ENCODE data around the gene CCDC28B. TPM values are rescaled to one million over a fixed set of nuclear protein-coding genes. Genes with fewer than 3 reads are reported as not detected.

The CCDC28B gene
- total and polyA plus RNA-seq, 4 experiments from 2014 or later = 4.2 to 8.6 (median 6.8) TPM

DNA sequence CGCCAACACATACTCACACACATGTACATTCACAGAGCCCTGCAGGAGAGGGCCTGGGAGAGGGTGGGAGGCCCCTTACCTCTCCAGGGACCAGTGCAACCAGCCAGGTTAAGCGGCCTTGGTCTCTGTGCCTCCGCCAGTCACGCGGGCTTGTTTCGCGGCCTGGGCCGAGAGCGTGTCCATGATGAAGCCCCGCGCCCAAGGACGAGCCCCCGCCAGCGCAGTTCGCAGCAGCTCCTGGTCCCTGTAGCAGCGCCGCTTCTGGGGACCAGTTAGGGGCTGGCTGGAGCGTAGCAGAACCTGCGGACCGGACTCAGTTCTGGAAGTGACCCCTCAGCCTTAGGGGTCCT is 39.4 kb downstream of the CCDC28B start:
- no peak for DNase-seq
- Histone ChIP-seq H3K27ac (ENCODE audit: low read depth, low read length) (peak overlapping the region; percentile 48), H3K9me3 (ENCODE audit: control insufficient read depth in 1 of 2, low read length in 2 of 2) (no peaks in the 10 kb centered on the region), H3K36me3 (ENCODE audit: insufficient read depth, low read length) (no peaks in the 10 kb centered on the region), H3K4me1 (ENCODE audit: insufficient read depth, low read length) (peaks cover 14% of the 10 kb centered on the region), H3K27me3 (ENCODE audit: insufficient read depth, low read length) (no peaks in the 10 kb centered on the region), H3K4me3 (ENCODE audit: low read length in 2 of 2) (peak overlapping the region in 1 of 2 donors; percentile 81)
- Mint-ChIP-seq H3K4me1 (peaks cover 0 to 35% (median 15%) of the 10 kb centered on the region in 4 donors), H3K9me3 (no peaks in the 10 kb centered on the region), H3K4me3 (peak overlapping the region; percentile 87 to 93 (median 90)), H3K36me3 (no peaks in the 10 kb centered on the region), H3K27ac (no peak overlapping the region), H3K27me3 (no peaks in the 10 kb centered on the region)
- intact Hi-C loops (cut with micrococcal nuclease) = loop anchor here (1.0 to 2.0 kb wide), 5 partner anchors 11 to 133 kb away; partner anchors contain the start of gene HDAC1
- ChIA-PET CTCF (ENCODE audit: partially characterized antibody) (interaction anchor here (0.8 to 7.4 kb wide), 30 partner anchors 8 to 159 kb away, joined by 3 to 151 read pairs (median 6); partner anchors contain the start of genes HDAC1, LCK and MARCKSL1), POLR2A (ENCODE audit: partially characterized antibody) (interaction anchor here (0.9 to 26.9 kb wide), 30 partner anchors 12 to 167 kb away, joined by 4 to 819 read pairs (median 10); partner anchors contain the start of genes BSDC1, CCDC28B, EIF3I and FAM167B)

DNA sequence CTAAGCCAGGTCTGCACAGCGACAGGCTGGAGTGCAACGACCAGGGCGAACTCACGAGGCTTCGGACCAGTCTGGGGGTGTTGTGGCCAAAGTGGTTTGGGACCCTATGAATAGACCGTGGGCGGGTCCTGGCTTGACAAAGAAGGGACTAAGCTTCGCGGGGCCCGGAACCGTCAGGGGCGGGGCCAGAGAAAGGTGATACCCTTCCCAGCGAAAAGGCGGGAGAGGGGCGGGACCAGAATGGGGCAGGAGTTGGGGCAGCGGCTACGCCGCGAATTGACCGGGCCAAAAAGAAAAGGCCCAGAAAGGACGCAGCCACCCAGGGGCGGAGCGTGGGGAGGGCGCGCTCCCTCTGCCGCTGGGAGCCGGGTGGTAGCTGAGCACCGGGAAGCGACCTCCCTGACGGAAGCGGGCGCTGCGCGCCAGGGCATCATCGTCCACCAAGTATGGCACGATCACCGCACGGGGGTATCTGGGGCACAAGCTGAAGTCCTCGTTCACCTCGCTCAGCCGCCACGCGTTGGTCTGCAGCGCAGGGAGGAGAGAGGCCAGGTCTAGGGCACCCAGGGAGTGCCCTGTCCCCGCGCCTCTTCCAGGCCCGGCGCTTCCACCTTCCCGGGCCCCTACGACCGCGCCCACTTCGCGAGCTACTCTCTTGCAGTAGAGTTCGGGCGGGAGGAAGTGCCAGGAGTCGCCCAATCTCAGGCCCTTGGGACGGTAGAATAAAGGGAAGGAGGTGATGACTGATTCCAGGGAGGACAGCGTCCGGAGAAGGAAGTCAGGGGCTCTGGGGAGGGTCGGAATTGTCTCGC is 40.0 kb downstream of the CCDC28B start:
- Histone ChIP-seq H3K27me3 (ENCODE audit: insufficient read depth, low read length) (no peaks in the 10 kb centered on the region), H3K4me1 (ENCODE audit: insufficient read depth, low read length) (peaks cover 14% of the 10 kb centered on the region), H3K27ac (ENCODE audit: low read depth, low read length) (peak overlapping the region; percentile 48), H3K4me3 (ENCODE audit: low read length in 2 of 2) (peak overlapping the region; percentile 81), H3K36me3 (ENCODE audit: insufficient read depth, low read length) (no peaks in the 10 kb centered on the region), H3K9me3 (ENCODE audit: control insufficient read depth in 1 of 2, low read length in 2 of 2) (no peaks in the 10 kb centered on the region)
- CTCF ChIA-PET (ENCODE audit: partially characterized antibody) = interaction anchor here (0.6 to 7.4 kb wide), 42 partner anchors 9 to 171 kb away, joined by 3 to 151 read pairs (median 5); partner anchors contain the start of genes CCDC28B, HDAC1, IQCC and LCK
- H3K27ac Mint-ChIP-seq = peak overlapping the region; percentile 68 to 88 (median 79)
- intact Hi-C loops (cut with micrococcal nuclease) = loop anchor here (1.0 to 2.0 kb wide), 5 partner anchors 10 to 132 kb away; partner anchors contain the start of gene HDAC1
- DNase-seq = peak; percentile 53 to 75 (median 55)
- peak overlapping the region; percentile 87 to 93 (median 90) for H3K4me3 Mint-ChIP-seq
- no peaks in the 10 kb centered on the region for H3K36me3 Mint-ChIP-seq
- H3K27me3 Mint-ChIP-seq = no peaks in the 10 kb centered on the region
- H3K9me3 Mint-ChIP-seq = no peaks in the 10 kb centered on the region
- POLR2A ChIA-PET (ENCODE audit: partially characterized antibody) = interaction anchor here (0.9 to 26.9 kb wide), 33 partner anchors 13 to 280 kb away, joined by 3 to 819 read pairs (median 8); partner anchors contain the start of genes BSDC1, CCDC28B, EIF3I and FAM167B
- H3K4me1 Mint-ChIP-seq = peaks cover 0 to 35% (median 15%) of the 10 kb centered on the region in 4 donors

DNA sequence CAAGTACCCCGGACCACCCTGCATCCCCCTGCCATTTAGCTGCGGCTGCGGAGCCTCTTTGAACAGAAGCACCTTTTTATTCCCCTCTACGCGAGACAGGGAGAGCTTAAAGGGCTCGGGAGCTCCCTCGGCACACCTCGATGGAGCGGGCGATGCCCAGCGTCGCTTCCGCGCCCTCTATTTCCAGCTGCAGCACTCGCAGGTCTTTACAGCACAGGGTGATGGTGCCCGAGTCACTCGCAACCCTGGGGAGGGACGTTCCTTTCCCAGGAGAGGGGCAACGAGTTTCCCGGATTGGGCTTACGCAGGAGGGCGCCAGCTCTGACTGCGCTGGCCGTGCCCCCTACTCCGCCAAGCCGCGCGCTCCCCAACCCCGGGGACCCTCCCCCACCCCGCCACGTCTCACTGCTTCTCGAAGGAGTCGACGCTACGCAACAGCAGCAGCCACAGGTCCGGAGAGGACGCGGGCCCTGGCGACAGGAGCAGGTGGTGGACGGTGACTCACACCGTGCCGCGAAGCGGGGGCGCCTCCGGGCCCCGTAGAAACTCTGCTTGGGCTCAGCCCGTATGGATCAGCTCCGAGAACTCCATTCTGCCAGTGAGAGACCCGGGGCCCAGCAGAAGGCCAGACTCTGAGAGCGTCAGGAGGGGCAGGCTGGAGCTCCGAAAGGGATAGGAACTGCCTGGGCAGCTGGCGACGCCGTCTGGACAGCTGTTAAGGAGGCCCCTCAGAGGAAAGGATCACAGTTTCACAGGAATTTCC is 40.8 kb downstream of the CCDC28B start:
- Mint-ChIP-seq H3K4me3 (peak overlapping the region; percentile 87 to 93 (median 90)), H3K9me3 (no peaks in the 10 kb centered on the region), H3K27ac (peak overlapping the region; percentile 68 to 88 (median 87)), H3K36me3 (no peaks in the 10 kb centered on the region), H3K4me1 (peaks cover 0 to 35% (median 17%) of the 10 kb centered on the region in 4 donors), H3K27me3 (no peaks in the 10 kb centered on the region)
- ChIA-PET POLR2A (ENCODE audit: partially characterized antibody) (interaction anchor here (0.9 to 26.9 kb wide), 33 partner anchors 14 to 279 kb away, joined by 3 to 819 read pairs (median 8); partner anchors contain the start of genes BSDC1, CCDC28B, EIF3I and FAM167B), CTCF (ENCODE audit: partially characterized antibody) (interaction anchor here (0.6 to 7.4 kb wide), 39 partner anchors 10 to 170 kb away, joined by 3 to 151 read pairs (median 5); partner anchors contain the start of genes CCDC28B, HDAC1, IQCC and LCK)
- intact Hi-C loops (cut with micrococcal nuclease) = loop anchor here (2.0 kb wide), 2 partner anchors 32 to 110 kb away; no protein-coding TSS in a partner anchor
- Histone ChIP-seq H3K36me3 (ENCODE audit: insufficient read depth, low read length) (no peaks in the 10 kb centered on the region), H3K9me3 (ENCODE audit: control insufficient read depth in 1 of 2, low read length in 2 of 2) (no peaks in the 10 kb centered on the region), H3K27ac (ENCODE audit: low read depth, low read length) (peak overlapping the region; percentile 48), H3K4me3 (ENCODE audit: low read length in 2 of 2) (peak overlapping the region; percentile 81), H3K4me1 (ENCODE audit: insufficient read depth, low read length) (peaks cover 19% of the 10 kb centered on the region), H3K27me3 (ENCODE audit: insufficient read depth, low read length) (no peaks in the 10 kb centered on the region)
- peak in 4 of 5 donors; percentile 38 to 44 (median 41) for DNase-seq

DNA sequence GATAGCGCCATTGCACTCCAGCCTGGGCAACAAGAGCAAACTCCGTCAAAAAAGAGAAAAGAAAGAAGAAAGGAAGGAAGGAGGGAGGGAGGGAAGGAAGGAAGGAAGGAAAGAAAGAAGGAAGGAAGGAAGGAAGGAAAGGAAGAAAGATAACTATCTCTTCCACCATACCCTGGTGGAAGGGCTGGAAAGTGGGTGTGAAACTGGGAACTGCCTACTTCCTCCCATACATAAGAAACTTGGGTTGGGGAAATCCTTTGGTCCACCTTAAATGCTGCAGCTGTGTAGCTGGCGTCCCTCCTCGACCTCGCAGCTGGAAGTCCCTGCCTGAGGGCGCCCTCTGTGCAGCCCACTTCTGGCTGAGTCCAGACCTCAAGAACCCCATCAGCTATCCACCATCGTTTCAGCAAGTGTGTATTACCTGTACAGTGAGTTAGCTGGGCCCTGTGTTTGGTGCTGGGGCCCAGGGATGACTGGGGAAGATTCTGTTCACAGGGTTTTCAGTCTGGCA is 42.0 kb downstream of the CCDC28B start:
- Histone ChIP-seq H3K4me3 (ENCODE audit: low read length in 2 of 2) (no peak overlapping the region), H3K4me1 (ENCODE audit: insufficient read depth, low read length) (peaks cover 31% of the 10 kb centered on the region), H3K27me3 (ENCODE audit: insufficient read depth, low read length) (no peaks in the 10 kb centered on the region), H3K27ac (ENCODE audit: low read depth, low read length) (no peak overlapping the region), H3K9me3 (ENCODE audit: control insufficient read depth in 1 of 2, low read length in 2 of 2) (no peaks in the 10 kb centered on the region), H3K36me3 (ENCODE audit: insufficient read depth, low read length) (no peaks in the 10 kb centered on the region)
- no peak for DNase-seq
- H3K36me3 Mint-ChIP-seq = no peaks in the 10 kb centered on the region
- no peaks in the 10 kb centered on the region for H3K27me3 Mint-ChIP-seq
- peak overlapping the region in 5 of 7 donors; percentile 29 to 75 (median 48) for H3K27ac Mint-ChIP-seq
- intact Hi-C loops (cut with micrococcal nuclease) = no loop called here
- H3K9me3 Mint-ChIP-seq = no peaks in the 10 kb centered on the region
- H3K4me3 Mint-ChIP-seq = peak overlapping the region in 5 of 8 donors; percentile 7 to 68 (median 30)
- peaks cover 5 to 43% (median 22%) of the 10 kb centered on the region in 4 donors for H3K4me1 Mint-ChIP-seq
- CTCF ChIA-PET (ENCODE audit: partially characterized antibody) = interaction anchor here (1.2 to 7.4 kb wide), 5 partner anchors 10 to 47 kb away, joined by 3 to 151 read pairs (median 35); partner anchors contain the start of genes HDAC1 and LCK
- POLR2A ChIA-PET (ENCODE audit: partially characterized antibody) = interaction anchor here (1.3 to 26.9 kb wide), 4 partner anchors 16 to 93 kb away, joined by 4 to 819 read pairs (median 30); partner anchors contain the start of genes FAM167B, HDAC1, LCK and MARCKSL1

- peak within 1 kb of the TSS in 1 of 2 donors; percentile 42 for H3K4me3 ChIP-seq (ENCODE audit: low read length in 2 of 2)
- DNase-seq = no peak
- peaks cover 26 to 60% (median 39%) of the 10 kb centered on the region in 4 donors for H3K4me1 Mint-ChIP-seq
Measured at GRCh38 chr1:32246888-32247273, 46.5 kb downstream of the CCDC28B start, which contains the start of gene FAM167B. TSS of gene FAM167B (plus strand) at chr1:32247222. CDS start at chr1:32247422, 200 bp downstream.

GRCh38 chr1:32247452-32247851 is 47.1 kb downstream of the CCDC28B start:
- Mint-ChIP-seq H3K27ac (peak overlapping the region; percentile 91 to 99 (median 99)), H3K27me3 (no peaks in the 10 kb centered on the region), H3K4me1 (peaks cover 24 to 59% (median 37%) of the 10 kb centered on the region in 4 donors), H3K4me3 (peak overlapping the region in 4 of 8 donors; percentile 82 to 86 (median 84)), H3K36me3 (peaks cover 9 to 14% of the 10 kb centered on the region in 2 donors), H3K9me3 (peaks cover 0 to 1% (median 0%) of the 10 kb centered on the region in 8 donors)
- Histone ChIP-seq H3K4me1 (ENCODE audit: insufficient read depth, low read length) (peaks cover 52% of the 10 kb centered on the region), H3K27ac (ENCODE audit: low read depth, low read length) (peak overlapping the region; percentile 89), H3K27me3 (ENCODE audit: insufficient read depth, low read length) (no peaks in the 10 kb centered on the region), H3K4me3 (ENCODE audit: low read length in 2 of 2) (no peak overlapping the region), H3K9me3 (ENCODE audit: control insufficient read depth in 1 of 2, low read length in 2 of 2) (no peaks in the 10 kb centered on the region), H3K36me3 (ENCODE audit: insufficient read depth, low read length) (no peaks in the 10 kb centered on the region)
- DNase-seq = no peak
- ChIA-PET CTCF (ENCODE audit: partially characterized antibody) (interaction anchor here (1.2 to 10.0 kb wide), 21 partner anchors 7 to 174 kb away, joined by 3 to 151 read pairs (median 8); partner anchors contain the start of genes DCDC2B, HDAC1 and IQCC), POLR2A (ENCODE audit: partially characterized antibody) (interaction anchor here (1.1 to 26.9 kb wide), 10 partner anchors 2 to 125 kb away, joined by 3 to 819 read pairs (median 114); partner anchors contain the start of genes EIF3I, FAM167B, HDAC1 and LCK)
- intact Hi-C loops (cut with micrococcal nuclease) = no loop called here

More at GRCh38 chr1:32246888-32247273, 46.5 kb downstream of the CCDC28B start, which contains the start of gene FAM167B:
- Mint-ChIP-seq H3K9me3 (peaks cover 0 to 1% (median 0%) of the 10 kb centered on the region in 8 donors), H3K4me3 (peak within 1 kb of the TSS; percentile 79 to 91 (median 84)), H3K27ac (peak within 1 kb of the TSS; percentile 91 to 99 (median 99)), H3K27me3 (no peaks in the 10 kb centered on the region), H3K36me3 (peaks cover 4 to 8% of the 10 kb centered on the region in 2 donors)
- intact Hi-C loops (cut with micrococcal nuclease) = no loop called here
- Histone ChIP-seq H3K27me3 (ENCODE audit: insufficient read depth, low read length) (no peaks in the 10 kb centered on the region), H3K27ac (ENCODE audit: low read depth, low read length) (peak within 1 kb of the TSS; percentile 89), H3K4me1 (ENCODE audit: insufficient read depth, low read length) (peaks cover 52% of the 10 kb centered on the region), H3K9me3 (ENCODE audit: control insufficient read depth in 1 of 2, low read length in 2 of 2) (no peaks in the 10 kb centered on the region), H3K36me3 (ENCODE audit: insufficient read depth, low read length) (no peaks in the 10 kb centered on the region)
- POLR2A ChIA-PET (ENCODE audit: partially characterized antibody) = interaction anchor here (9.7 to 26.9 kb wide), 5 partner anchors 3 to 75 kb away, joined by 96 to 819 read pairs (median 226); partner anchors contain the start of genes FAM167B, HDAC1 and LCK
- CTCF ChIA-PET (ENCODE audit: partially characterized antibody) = interaction anchor here (1.4 to 5.8 kb wide), 6 partner anchors 12 to 126 kb away, joined by 3 to 90 read pairs (median 51); partner anchors contain the start of genes DCDC2B and HDAC1

Data from CD4-positive, alpha-beta memory T cell (primary cell).